ENCODE data around the gene MEF2A. TPM values are rescaled to one million over a fixed set of nuclear protein-coding genes. Genes with fewer than 3 reads are reported as not detected.

The MEF2A gene
- total and polyA plus RNA-seq, 2 experiments from 2014 or later = 91.7 to 556 TPM

- DNase-seq (ENCODE audit: low read depth in 1 of 2, low spot score in 1 of 2) = peak in 1 of 2 donors; percentile 92
- no peak overlapping the region for H3K4me3 ChIP-seq
- TF ChIP-seq, protein P1, sequence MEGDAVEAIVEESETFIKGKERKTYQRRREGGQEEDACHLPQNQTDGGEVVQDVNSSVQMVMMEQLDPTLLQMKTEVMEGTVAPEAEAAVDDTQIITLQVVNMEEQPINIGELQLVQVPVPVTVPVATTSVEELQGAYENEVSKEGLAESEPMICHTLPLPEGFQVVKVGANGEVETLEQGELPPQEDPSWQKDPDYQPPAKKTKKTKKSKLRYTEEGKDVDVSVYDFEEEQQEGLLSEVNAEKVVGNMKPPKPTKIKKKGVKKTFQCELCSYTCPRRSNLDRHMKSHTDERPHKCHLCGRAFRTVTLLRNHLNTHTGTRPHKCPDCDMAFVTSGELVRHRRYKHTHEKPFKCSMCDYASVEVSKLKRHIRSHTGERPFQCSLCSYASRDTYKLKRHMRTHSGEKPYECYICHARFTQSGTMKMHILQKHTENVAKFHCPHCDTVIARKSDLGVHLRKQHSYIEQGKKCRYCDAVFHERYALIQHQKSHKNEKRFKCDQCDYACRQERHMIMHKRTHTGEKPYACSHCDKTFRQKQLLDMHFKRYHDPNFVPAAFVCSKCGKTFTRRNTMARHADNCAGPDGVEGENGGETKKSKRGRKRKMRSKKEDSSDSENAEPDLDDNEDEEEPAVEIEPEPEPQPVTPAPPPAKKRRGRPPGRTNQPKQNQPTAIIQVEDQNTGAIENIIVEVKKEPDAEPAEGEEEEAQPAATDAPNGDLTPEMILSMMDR (IDR thresholded peaks at IDR 0.05; ENCODE audit: low read depth, low read length) = no peak
- peak overlapping the region; percentile 67 for H3K27ac ChIP-seq
- H3K9me3 ChIP-seq (ENCODE audit: low read depth) = no peaks in the 10 kb centered on the region
- peaks cover 49% of the 10 kb centered on the region for H3K4me1 ChIP-seq (ENCODE audit: low read depth)
- no peaks in the 10 kb centered on the region for H3K27me3 ChIP-seq
- peaks cover 39% of the 10 kb centered on the region for H3K36me3 ChIP-seq
These were observed 142.8 kb downstream of the MEF2A start for GRCh38 chr15:99708563-99708962.

- Histone ChIP-seq H3K27ac (peak overlapping the region; percentile 67), H3K9me3 (ENCODE audit: low read depth) (no peaks in the 10 kb centered on the region), H3K4me1 (ENCODE audit: low read depth) (peaks cover 43% of the 10 kb centered on the region), H3K4me3 (no peak overlapping the region), H3K36me3 (peaks cover 46% of the 10 kb centered on the region), H3K27me3 (no peaks in the 10 kb centered on the region)
- TF ChIP-seq, protein P1 (IDR thresholded peaks at IDR 0.05; ENCODE audit: low read depth, low read length) = no peak
- peak in 1 of 2 donors; percentile 36 for DNase-seq (ENCODE audit: low read depth in 1 of 2, low spot score in 1 of 2)
These were observed 143.6 kb downstream of the MEF2A start for GRCh38 chr15:99709243-99709986.

- peaks cover 42% of the 10 kb centered on the region for H3K4me1 ChIP-seq (ENCODE audit: low read depth)
- no peaks in the 10 kb centered on the region for H3K9me3 ChIP-seq (ENCODE audit: low read depth)
- no peak overlapping the region for H3K4me3 ChIP-seq
- DNase-seq (ENCODE audit: low read depth in 1 of 2, low spot score in 1 of 2) = no peak
- peak overlapping the region; percentile 67 for H3K27ac ChIP-seq
- peaks cover 55% of the 10 kb centered on the region for H3K36me3 ChIP-seq
- TF ChIP-seq, protein P1 (IDR thresholded peaks at IDR 0.05; ENCODE audit: low read depth, low read length) = no peak
- no peaks in the 10 kb centered on the region for H3K27me3 ChIP-seq
These were observed 145.8 kb downstream of the MEF2A start for GRCh38 chr15:99711625-99712024.

GRCh38 chr15:99712415-99712814, 146.6 kb downstream of the MEF2A start:
- H3K4me1 ChIP-seq (ENCODE audit: low read depth) = peaks cover 42% of the 10 kb centered on the region
- TF ChIP-seq, protein P1 (IDR thresholded peaks at IDR 0.05; ENCODE audit: low read depth, low read length) = no peak
- H3K4me3 ChIP-seq = no peak overlapping the region
- no peaks in the 10 kb centered on the region for H3K9me3 ChIP-seq (ENCODE audit: low read depth)
- H3K27ac ChIP-seq = peak overlapping the region; percentile 67
- no peaks in the 10 kb centered on the region for H3K27me3 ChIP-seq
- H3K36me3 ChIP-seq = peaks cover 55% of the 10 kb centered on the region
- DNase-seq (ENCODE audit: low read depth in 1 of 2, low spot score in 1 of 2) = no peak

GRCh38 chr15:99716540-99717095, 150.8 kb downstream of the MEF2A start:
- H3K4me3 ChIP-seq = no peak overlapping the region
- H3K4me1 ChIP-seq (ENCODE audit: low read depth) = peaks cover 15% of the 10 kb centered on the region
- peak overlapping the region; percentile 91 for H3K27ac ChIP-seq
- H3K9me3 ChIP-seq (ENCODE audit: low read depth) = no peaks in the 10 kb centered on the region
- peaks cover 35% of the 10 kb centered on the region for H3K36me3 ChIP-seq
- H3K27me3 ChIP-seq = no peaks in the 10 kb centered on the region
- no peak for DNase-seq (ENCODE audit: low read depth in 1 of 2, low spot score in 1 of 2)
- TF ChIP-seq, protein P1 (IDR thresholded peaks at IDR 0.05; ENCODE audit: low read depth, low read length) = no peak

All from cardiac muscle cell (in vitro differentiated cells and primary cell).